ENCODE results near the gene IGF1R. TPM values are rescaled to one million over a fixed set of nuclear protein-coding genes. Genes with fewer than 3 reads are reported as not detected.

Gene IGF1R
- total and polyA plus RNA-seq, 2 donors, result 11.5 to 33.3 TPM

GRCh38 chr15:98909968-98910885, 261.9 kb downstream of the IGF1R start:
- no peaks in the 10 kb centered on the region for H3K4me1 ChIP-seq (ENCODE audit: insufficient read depth)
- H3K4me3 ChIP-seq (ENCODE audit: low read depth, low read length), result no peak overlapping the region
- no peaks in the 10 kb centered on the region for H3K36me3 ChIP-seq (ENCODE audit: insufficient read depth)
- H3K27ac ChIP-seq (ENCODE audit: low read depth), result no peak overlapping the region
- WGBS, result 78% methylated on average over 21 of the region's 21 CpGs
- DNase-seq (ENCODE audit: extremely low spot score), result no peak

GRCh38 chr15:98914626-98915025, 266.3 kb downstream of the IGF1R start:
- H3K36me3 ChIP-seq (ENCODE audit: insufficient read depth), result no peaks in the 10 kb centered on the region
- 56% methylated on average over 7 of the region's 7 CpGs for WGBS
- DNase-seq (ENCODE audit: extremely low spot score), result no peak
- H3K4me3 ChIP-seq (ENCODE audit: low read depth, low read length), result no peak overlapping the region
- peak overlapping the region; percentile 27 for H3K27ac ChIP-seq (ENCODE audit: low read depth)
- no peaks in the 10 kb centered on the region for H3K4me1 ChIP-seq (ENCODE audit: insufficient read depth)

GRCh38 chr15:98916826-98917225, 268.5 kb downstream of the IGF1R start:
- H3K27ac ChIP-seq (ENCODE audit: low read depth), result no peak overlapping the region
- no peaks in the 10 kb centered on the region for H3K4me1 ChIP-seq (ENCODE audit: insufficient read depth)
- H3K4me3 ChIP-seq (ENCODE audit: low read depth, low read length), result no peak overlapping the region
- no peaks in the 10 kb centered on the region for H3K36me3 ChIP-seq (ENCODE audit: insufficient read depth)
- no peak for DNase-seq (ENCODE audit: extremely low spot score)
- WGBS, result 96% methylated on average over 8 of the region's 8 CpGs

- no peak overlapping the region for H3K27ac ChIP-seq (ENCODE audit: low read depth)
- DNase-seq (ENCODE audit: extremely low spot score), result no peak
- WGBS, result 89% methylated on average over 3 of the region's 3 CpGs
- peaks cover 1% of the 10 kb centered on the region for H3K36me3 ChIP-seq (ENCODE audit: insufficient read depth)
- H3K4me3 ChIP-seq (ENCODE audit: low read depth, low read length), result no peak overlapping the region
- no peaks in the 10 kb centered on the region for H3K4me1 ChIP-seq (ENCODE audit: insufficient read depth)
Measured at GRCh38 chr15:98917417-98917816, 269.1 kb downstream of the IGF1R start.

- no peak overlapping the region for H3K27ac ChIP-seq (ENCODE audit: low read depth)
- no peak overlapping the region for H3K4me3 ChIP-seq (ENCODE audit: low read depth, low read length)
- no peak for DNase-seq (ENCODE audit: extremely low spot score)
- 79% methylated on average over 10 of the region's 10 CpGs for WGBS
- no peaks in the 10 kb centered on the region for H3K4me1 ChIP-seq (ENCODE audit: insufficient read depth)
- H3K36me3 ChIP-seq (ENCODE audit: insufficient read depth), result peaks cover 6% of the 10 kb centered on the region
Measured at GRCh38 chr15:98920091-98920880, 271.9 kb downstream of the IGF1R start.

GRCh38 chr15:98923171-98923570, 274.8 kb downstream of the IGF1R start:
- H3K27ac ChIP-seq (ENCODE audit: low read depth), result no peak overlapping the region
- WGBS, result 87% methylated on average over 12 of the region's 12 CpGs
- H3K4me1 ChIP-seq (ENCODE audit: insufficient read depth), result no peaks in the 10 kb centered on the region
- peaks cover 8% of the 10 kb centered on the region for H3K36me3 ChIP-seq (ENCODE audit: insufficient read depth)
- DNase-seq (ENCODE audit: extremely low spot score), result no peak
- no peak overlapping the region for H3K4me3 ChIP-seq (ENCODE audit: low read depth, low read length)

GRCh38 chr15:98923579-98923978, 275.2 kb downstream of the IGF1R start:
- Histone ChIP-seq H3K4me3 (ENCODE audit: low read depth, low read length) (no peak overlapping the region), H3K4me1 (ENCODE audit: insufficient read depth) (no peaks in the 10 kb centered on the region), H3K36me3 (ENCODE audit: insufficient read depth) (peaks cover 8% of the 10 kb centered on the region), H3K27ac (ENCODE audit: low read depth) (no peak overlapping the region)
- 84% methylated on average over 10 of the region's 10 CpGs for WGBS
- DNase-seq (ENCODE audit: extremely low spot score), result no peak

- no peaks in the 10 kb centered on the region for H3K4me1 ChIP-seq (ENCODE audit: insufficient read depth)
- H3K4me3 ChIP-seq (ENCODE audit: low read depth, low read length), result no peak overlapping the region
- H3K36me3 ChIP-seq (ENCODE audit: insufficient read depth), result peaks cover 8% of the 10 kb centered on the region
- DNase-seq (ENCODE audit: extremely low spot score), result no peak
- peak overlapping the region; percentile 59 for H3K27ac ChIP-seq (ENCODE audit: low read depth)
- WGBS, result 53% methylated on average over 11 of the region's 11 CpGs
Measured at GRCh38 chr15:98924401-98925049, 276.2 kb downstream of the IGF1R start.

- H3K4me3 ChIP-seq (ENCODE audit: low read depth, low read length), result no peak overlapping the region
- peaks cover 11% of the 10 kb centered on the region for H3K36me3 ChIP-seq (ENCODE audit: insufficient read depth)
- H3K4me1 ChIP-seq (ENCODE audit: insufficient read depth), result no peaks in the 10 kb centered on the region
- no peak overlapping the region for H3K27ac ChIP-seq (ENCODE audit: low read depth)
- DNase-seq (ENCODE audit: extremely low spot score), result no peak
- 99% methylated on average over 1 of the region's 1 CpG for WGBS
Measured at GRCh38 chr15:98926236-98926635, 277.9 kb downstream of the IGF1R start.

- H3K36me3 ChIP-seq (ENCODE audit: insufficient read depth), result peaks cover 11% of the 10 kb centered on the region
- no peaks in the 10 kb centered on the region for H3K4me1 ChIP-seq (ENCODE audit: insufficient read depth)
- no peak overlapping the region for H3K4me3 ChIP-seq (ENCODE audit: low read depth, low read length)
- no peak for DNase-seq (ENCODE audit: extremely low spot score)
- no peak overlapping the region for H3K27ac ChIP-seq (ENCODE audit: low read depth)
- WGBS, result 28% methylated on average over 3 of the region's 3 CpGs
Measured at GRCh38 chr15:98927022-98927421, 278.7 kb downstream of the IGF1R start.

- DNase-seq (ENCODE audit: extremely low spot score), result no peak
- 85% methylated on average over 2 of the region's 2 CpGs for WGBS
- Histone ChIP-seq H3K4me3 (ENCODE audit: low read depth, low read length) (no peak overlapping the region), H3K36me3 (ENCODE audit: insufficient read depth) (peaks cover 5% of the 10 kb centered on the region), H3K4me1 (ENCODE audit: insufficient read depth) (no peaks in the 10 kb centered on the region), H3K27ac (ENCODE audit: low read depth) (peak overlapping the region; percentile 50)
Measured at GRCh38 chr15:98927996-98928395, 279.7 kb downstream of the IGF1R start.

- H3K4me3 ChIP-seq (ENCODE audit: low read depth, low read length), result no peak overlapping the region
- no peaks in the 10 kb centered on the region for H3K4me1 ChIP-seq (ENCODE audit: insufficient read depth)
- H3K27ac ChIP-seq (ENCODE audit: low read depth), result no peak overlapping the region
- no peak for DNase-seq (ENCODE audit: extremely low spot score)
- H3K36me3 ChIP-seq (ENCODE audit: insufficient read depth), result peaks cover 5% of the 10 kb centered on the region
- 88% methylated on average over 4 of the region's 4 CpGs for WGBS
Measured at GRCh38 chr15:98930576-98930975, 282.2 kb downstream of the IGF1R start.

GRCh38 chr15:98931004-98931403, 282.7 kb downstream of the IGF1R start:
- H3K4me3 ChIP-seq (ENCODE audit: low read depth, low read length), result no peak overlapping the region
- H3K4me1 ChIP-seq (ENCODE audit: insufficient read depth), result no peaks in the 10 kb centered on the region
- peaks cover 5% of the 10 kb centered on the region for H3K36me3 ChIP-seq (ENCODE audit: insufficient read depth)
- WGBS, result 88% methylated on average over 4 of the region's 4 CpGs
- no peak for DNase-seq (ENCODE audit: extremely low spot score)
- no peak overlapping the region for H3K27ac ChIP-seq (ENCODE audit: low read depth)
